Astrocyte of the spinal cord (primary cell): ENCODE measurements around the gene SYTL1.

Experiments
- DNase-seq: peaks from one replicate; pipeline ENCODE4 v3.0.0; 2011; ENCODE audit warnings: low read depth, low spot score
- H3K4me3 ChIP-seq: 2 replicates; pipeline ENCODE4 v1.5.1; 2011; ENCODE audit warnings: low read depth, mild to moderate bottlenecking, low read length, moderate library complexity
- in situ Hi-C: cut with HindIII; loops from 2 replicates; pipeline ENCODE4 v1.10.0; 2017; ENCODE audit warnings: low sequenced_read_pairs
- TF ChIP-seq, protein P1 (sequence below): IDR thresholded peaks from 2 replicates; pipeline ENCODE4 v1.5.1; 2012; ENCODE audit warnings: low read depth, mild to moderate bottlenecking, low read length, inconsistent platforms

The SYTL1 gene

DNA sequence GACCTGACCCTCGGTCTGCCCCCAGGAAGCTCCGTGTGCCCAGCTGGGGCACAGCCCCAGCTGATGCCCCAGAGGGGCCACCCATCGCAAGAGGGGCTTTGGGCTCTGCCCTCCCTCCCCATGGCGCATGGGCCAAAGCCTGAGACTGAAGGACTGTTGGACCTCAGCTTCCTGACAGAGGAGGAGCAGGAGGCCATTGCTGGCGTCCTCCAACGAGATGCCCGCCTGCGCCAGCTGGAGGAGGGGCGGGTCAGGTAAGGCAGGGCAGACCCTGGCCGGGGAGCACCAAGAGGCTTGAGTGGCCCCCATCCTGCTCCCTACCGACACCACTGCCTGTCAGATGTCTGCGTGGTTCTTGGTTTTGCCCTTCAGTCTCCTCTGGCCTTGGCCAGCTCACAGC, 3.5 kb downstream of the SYTL1 start:
- DNase-seq, result no peak
- in situ Hi-C loops, result no loop called here
- TF ChIP-seq, protein P1, sequence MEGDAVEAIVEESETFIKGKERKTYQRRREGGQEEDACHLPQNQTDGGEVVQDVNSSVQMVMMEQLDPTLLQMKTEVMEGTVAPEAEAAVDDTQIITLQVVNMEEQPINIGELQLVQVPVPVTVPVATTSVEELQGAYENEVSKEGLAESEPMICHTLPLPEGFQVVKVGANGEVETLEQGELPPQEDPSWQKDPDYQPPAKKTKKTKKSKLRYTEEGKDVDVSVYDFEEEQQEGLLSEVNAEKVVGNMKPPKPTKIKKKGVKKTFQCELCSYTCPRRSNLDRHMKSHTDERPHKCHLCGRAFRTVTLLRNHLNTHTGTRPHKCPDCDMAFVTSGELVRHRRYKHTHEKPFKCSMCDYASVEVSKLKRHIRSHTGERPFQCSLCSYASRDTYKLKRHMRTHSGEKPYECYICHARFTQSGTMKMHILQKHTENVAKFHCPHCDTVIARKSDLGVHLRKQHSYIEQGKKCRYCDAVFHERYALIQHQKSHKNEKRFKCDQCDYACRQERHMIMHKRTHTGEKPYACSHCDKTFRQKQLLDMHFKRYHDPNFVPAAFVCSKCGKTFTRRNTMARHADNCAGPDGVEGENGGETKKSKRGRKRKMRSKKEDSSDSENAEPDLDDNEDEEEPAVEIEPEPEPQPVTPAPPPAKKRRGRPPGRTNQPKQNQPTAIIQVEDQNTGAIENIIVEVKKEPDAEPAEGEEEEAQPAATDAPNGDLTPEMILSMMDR, result no peak

DNA sequence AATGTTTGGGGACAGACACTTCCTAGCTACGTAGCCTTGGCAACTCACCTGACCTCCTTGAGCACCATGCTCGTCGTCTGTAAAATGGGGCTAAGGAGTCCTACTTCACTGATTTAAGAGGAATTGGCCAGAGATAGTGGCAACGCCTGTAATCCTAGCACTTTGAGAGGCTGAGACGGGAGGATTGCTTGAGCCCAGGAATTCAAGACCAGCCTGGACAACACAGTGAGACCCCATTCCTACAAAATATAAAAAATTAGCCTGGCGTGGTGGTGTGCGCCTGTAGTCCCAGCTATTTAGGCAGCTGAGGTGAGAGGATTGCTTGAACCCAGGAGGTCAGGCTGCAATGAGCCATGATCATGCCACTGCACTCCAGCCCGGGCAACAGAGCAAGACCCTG, 4.5 kb downstream of the SYTL1 start:
- TF ChIP-seq, protein P1, result no peak
- no peak overlapping the region for H3K4me3 ChIP-seq
- DNase-seq, result no peak
- in situ Hi-C loops, result no loop called here

More for the DNA sequence above, 3.5 kb downstream of the SYTL1 start:
- H3K4me3 ChIP-seq, result no peak overlapping the region

DNA sequence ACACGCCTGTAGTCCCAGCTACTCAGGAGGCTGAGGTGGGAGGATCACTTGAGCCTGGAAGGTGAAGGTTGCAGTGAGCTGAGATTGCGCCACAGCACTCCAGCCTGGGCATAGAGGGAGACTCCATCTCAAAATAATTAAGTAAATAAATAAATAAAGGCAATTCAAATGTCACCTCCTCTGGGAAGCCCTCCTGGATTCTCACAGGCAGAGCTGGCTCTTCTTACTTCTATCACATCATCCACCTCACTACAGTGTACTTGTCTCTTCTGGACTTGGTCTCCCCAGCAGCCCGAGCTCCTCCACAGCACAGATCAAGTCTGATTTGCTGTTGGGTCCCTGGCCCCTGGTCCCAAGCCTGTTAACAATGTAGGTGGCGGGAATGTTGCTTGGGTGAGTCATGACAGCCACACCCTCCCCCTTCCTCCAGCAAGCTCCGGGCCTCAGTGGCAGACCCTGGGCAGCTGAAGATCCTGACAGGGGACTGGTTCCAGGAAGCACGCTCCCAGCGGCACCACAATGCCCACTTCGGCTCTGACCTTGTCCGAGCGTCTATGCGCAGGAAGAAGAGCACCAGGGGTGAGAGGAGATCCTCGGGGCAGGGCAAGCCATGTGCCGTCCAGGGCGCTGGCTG, 5.3 kb downstream of the SYTL1 start:
- no peak overlapping the region for H3K4me3 ChIP-seq
- in situ Hi-C loops, result no loop called here
- no peak for DNase-seq
- TF ChIP-seq, protein P1, result no peak

DNA sequence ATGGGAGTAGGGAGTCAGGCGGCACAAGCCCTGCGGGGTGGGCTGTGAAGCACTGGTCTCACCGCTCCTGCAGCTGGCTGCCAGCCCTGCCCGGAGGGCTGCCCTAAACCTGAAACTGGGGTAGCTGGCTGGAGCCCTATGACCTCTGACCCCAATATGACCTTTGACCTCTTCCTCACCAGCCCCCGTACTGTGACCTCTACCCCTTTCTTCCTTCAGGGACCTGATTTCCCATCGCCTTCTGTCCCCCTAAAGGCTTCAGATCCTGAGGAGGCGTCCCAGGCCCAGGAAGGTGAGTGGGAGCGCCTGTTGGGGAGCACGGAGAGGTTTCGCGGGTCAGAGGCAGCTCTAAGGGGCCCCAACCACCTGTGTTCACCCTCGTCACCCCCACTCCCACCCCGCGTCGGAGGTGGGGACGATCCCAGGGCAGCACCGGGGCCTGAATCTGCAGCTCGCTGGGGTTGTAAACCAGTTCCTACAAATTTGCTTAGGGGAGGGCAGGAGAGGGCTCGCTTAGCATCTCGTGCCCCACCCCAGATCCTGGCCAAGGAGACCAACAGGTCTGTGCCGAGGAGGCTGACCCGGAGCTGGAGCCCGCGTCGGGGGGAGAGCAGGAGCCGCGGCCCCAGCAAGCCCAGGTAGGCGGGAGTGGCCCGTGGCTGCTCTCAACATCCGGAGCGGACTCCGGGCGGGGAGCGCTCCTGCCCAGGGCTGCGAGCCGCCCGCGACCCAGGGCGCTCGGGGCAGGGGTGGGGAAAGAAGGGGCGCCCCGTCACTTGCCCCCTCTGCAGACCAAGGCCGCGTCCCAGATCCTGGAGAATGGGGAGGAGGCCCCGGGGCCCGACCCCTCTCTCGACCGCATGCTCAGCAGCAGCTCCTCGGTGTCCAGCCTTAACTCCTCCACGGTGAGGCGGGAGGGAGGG, 7.3 kb downstream of the SYTL1 start:
- peak; percentile 41 for DNase-seq
- in situ Hi-C loops, result no loop called here
- TF ChIP-seq, protein P1, result no peak
- peak overlapping the region; percentile 24 for H3K4me3 ChIP-seq

DNA sequence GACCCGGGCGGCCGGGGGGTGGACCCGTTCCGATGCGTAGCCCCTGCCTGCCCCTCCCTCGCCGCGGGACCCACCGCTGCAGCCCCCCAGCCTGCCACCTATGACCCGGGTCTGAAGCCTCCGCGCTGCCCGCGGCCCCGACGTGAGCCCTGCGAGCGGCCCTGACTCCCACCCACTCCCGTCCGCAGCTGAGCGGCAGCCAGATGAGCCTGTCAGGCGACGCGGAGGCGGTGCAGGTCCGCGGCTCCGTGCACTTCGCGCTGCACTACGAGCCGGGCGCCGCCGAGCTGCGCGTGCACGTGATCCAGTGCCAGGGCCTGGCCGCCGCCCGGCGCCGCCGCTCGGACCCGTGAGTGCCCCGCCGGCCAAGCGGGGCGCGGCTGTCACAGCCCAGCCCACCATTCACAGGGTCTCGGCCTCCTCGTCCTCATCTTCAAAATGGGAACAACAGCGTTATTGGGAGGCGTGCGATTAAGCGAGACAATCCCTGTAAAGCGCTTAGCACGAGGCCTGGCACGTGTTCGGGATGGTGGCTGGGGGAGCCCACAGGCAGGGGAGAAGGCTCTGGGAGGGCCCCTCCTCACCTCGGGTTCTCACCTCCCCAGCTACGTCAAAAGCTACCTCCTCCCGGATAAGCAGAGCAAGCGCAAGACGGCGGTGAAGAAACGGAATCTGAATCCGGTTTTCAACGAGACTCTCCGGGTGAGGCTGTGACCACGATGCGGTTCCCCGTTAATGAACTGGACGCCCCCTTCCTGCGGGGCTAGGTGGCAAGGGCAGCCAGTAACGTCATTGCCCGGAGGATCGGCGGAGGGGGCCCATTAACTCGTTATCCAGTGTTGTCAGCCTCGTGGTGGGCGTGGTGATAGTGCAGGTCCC, 8.2 kb downstream of the SYTL1 start:
- TF ChIP-seq, protein P1, result no peak
- peak overlapping the region; percentile 24 for H3K4me3 ChIP-seq
- in situ Hi-C loops, result no loop called here
- DNase-seq, result peak; percentile 59

DNA sequence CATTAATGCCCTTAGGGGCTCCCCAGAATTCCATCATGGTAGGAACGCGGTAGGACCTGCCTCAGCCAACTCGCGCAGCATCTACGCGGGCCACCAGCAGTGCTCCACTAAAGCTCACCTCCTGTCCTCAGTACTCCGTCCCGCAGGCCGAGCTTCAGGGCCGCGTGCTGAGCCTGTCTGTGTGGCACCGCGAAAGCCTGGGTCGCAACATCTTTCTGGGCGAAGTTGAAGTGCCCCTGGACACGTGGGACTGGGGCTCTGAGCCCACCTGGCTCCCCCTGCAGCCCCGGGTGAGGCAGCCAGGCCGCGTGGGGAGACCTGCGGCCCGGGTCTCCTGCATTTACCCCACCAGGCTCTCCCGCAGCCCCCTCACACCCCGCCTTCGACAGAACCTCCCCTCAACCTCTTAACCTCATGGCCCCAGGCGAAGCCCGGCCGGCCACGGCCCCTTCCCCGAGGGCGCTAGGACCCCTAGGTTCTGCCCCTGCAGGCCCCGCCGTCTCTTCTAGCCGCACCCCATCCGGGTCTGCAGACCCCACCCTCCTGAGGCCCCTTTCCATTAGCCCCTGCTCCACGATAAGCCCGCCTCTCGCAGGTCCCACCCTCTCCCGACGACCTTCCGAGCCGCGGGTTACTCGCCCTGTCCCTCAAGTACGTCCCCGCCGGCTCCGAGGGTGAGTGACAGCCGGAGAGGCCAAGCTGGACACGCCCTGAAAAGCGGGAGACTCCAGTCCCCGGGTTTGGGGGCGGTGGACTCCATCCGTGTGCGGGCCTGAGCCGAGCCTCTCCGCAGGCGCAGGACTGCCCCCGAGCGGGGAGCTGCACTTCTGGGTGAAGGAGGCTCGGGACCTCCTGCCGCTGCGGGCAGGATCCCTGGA, 9.1 kb downstream of the SYTL1 start:
- DNase-seq, result peak; percentile 11
- TF ChIP-seq, protein P1, result peak; percentile 13
- in situ Hi-C loops, result no loop called here
- H3K4me3 ChIP-seq, result no peak overlapping the region
